Neuronal stem cell (in vitro differentiated cells): ENCODE results near the gene BMF.
A peak's percentile ranks its signal among the peaks of the same experiment; 100 is the strongest.

ENCODE experiments used
- DNase-seq: peaks from one replicate; pipeline ENCODE4 v3.0.0-alpha.2; 2013; ENCODE audit warnings: low spot score
- H2AFZ ChIP-seq: one replicate; pipeline ENCODE4 v1.6.1; 2013; ENCODE audit warnings: mild to moderate bottlenecking, low read length, inconsistent platforms
- H2AK5ac ChIP-seq: 2 replicates; pipeline ENCODE4 v1.6.1; 2013; ENCODE audit warnings: low read depth, mild to moderate bottlenecking, inconsistent platforms, low read length, moderate library complexity, mixed read lengths
- H2BK120ac ChIP-seq: 2 replicates; pipeline ENCODE4 v1.6.1; 2013; ENCODE audit warnings: low read depth, mild to moderate bottlenecking, inconsistent platforms, low read length, moderate library complexity, mixed read lengths
- H2BK12ac ChIP-seq: one replicate; pipeline ENCODE4 v1.6.1; 2013; ENCODE audit warnings: low read length, inconsistent platforms
- H2BK15ac ChIP-seq: 2 replicates; pipeline ENCODE4 v1.6.1; 2013; ENCODE audit warnings: mild to moderate bottlenecking, low read length, inconsistent platforms, mixed read lengths
- H2BK5ac ChIP-seq: one replicate; pipeline ENCODE4 v1.6.1; 2013; ENCODE audit warnings: inconsistent platforms, mild to moderate bottlenecking, low read length, moderate library complexity
- H3K14ac ChIP-seq: one replicate; pipeline ENCODE4 v1.6.1; 2013; ENCODE audit warnings: low read length, inconsistent platforms
- H3K18ac ChIP-seq: 2 replicates; pipeline ENCODE4 v1.6.1; 2013; ENCODE audit warnings: low read length, inconsistent platforms
- H3K23ac ChIP-seq: 2 replicates; pipeline ENCODE4 v1.6.1; 2013; ENCODE audit warnings: low read depth, mild to moderate bottlenecking, mixed read lengths, low read length, inconsistent platforms; ENCODE audit not compliant: poor library complexity
- H3K27ac ChIP-seq: replicated peaks from 3 replicates; pipeline ENCODE4 v1.5.1; 2013; ENCODE audit warnings: low read length, inconsistent platforms
- H3K27me3 ChIP-seq, 3 experiments: 2 replicates each; pipeline ENCODE4 v1.6.1; 2013; ENCODE audit warnings: low read length in 3 of 3, mild to moderate bottlenecking in 2 of 3, inconsistent platforms in 1 of 3, low read depth in 1 of 3, mixed read lengths in 1 of 3, moderate library complexity in 1 of 3; ENCODE audit not compliant: control insufficient read depth in 3 of 3, insufficient read depth in 3 of 3
- H3K36me3 ChIP-seq, 2 donors: replicated peaks in 1 of 2; 2 replicates each; pipeline ENCODE4 v1.6.1; 2013; ENCODE audit warnings: low read length in 2 of 2; ENCODE audit not compliant: control insufficient read depth in 2 of 2, insufficient read depth in 2 of 2
- H3K4ac ChIP-seq: 2 replicates; pipeline ENCODE4 v1.6.1; 2013; ENCODE audit warnings: inconsistent platforms, mild to moderate bottlenecking, low read length, moderate library complexity
- H3K4me1 ChIP-seq, 2 donors: 1 replicate in 1 of 2; 2 replicates in 1 of 2; pipeline ENCODE4 v1.6.1; 2013; ENCODE audit warnings: low read length in 2 of 2, low read depth in 1 of 2; ENCODE audit not compliant: control insufficient read depth in 2 of 2, insufficient read depth in 1 of 2
- H3K4me2 ChIP-seq: one replicate; pipeline ENCODE4 v1.6.1; 2013; ENCODE audit warnings: mild to moderate bottlenecking, low read length, inconsistent platforms; ENCODE audit not compliant: insufficient read depth, poor library complexity, severe bottlenecking
- H3K4me3 ChIP-seq, 2 donors: 2 replicates each; pipeline ENCODE4 v1.5.1; 2013; ENCODE audit warnings: low read length in 2 of 2, mild to moderate bottlenecking in 2 of 2, inconsistent platforms in 1 of 2, moderate library complexity in 1 of 2
- H3K79me1 ChIP-seq: one replicate; pipeline ENCODE4 v1.6.1; 2013; ENCODE audit warnings: low read depth, mild to moderate bottlenecking, inconsistent platforms, low read length, moderate library complexity
- H3K9ac ChIP-seq: one replicate; pipeline ENCODE4 v1.6.1; 2013; ENCODE audit warnings: mild to moderate bottlenecking, low read depth, low read length, inconsistent platforms; ENCODE audit not compliant: poor library complexity
- H3K9me3 ChIP-seq, 2 donors: replicated peaks in 1 of 2; 2 replicates each; pipeline versions ENCODE3 to v1.6.1; 2013; ENCODE audit warnings: low read length in 2 of 2, mild to moderate bottlenecking in 2 of 2, inconsistent platforms in 1 of 2, low read depth in 1 of 2, mixed read lengths in 1 of 2, moderate library complexity in 1 of 2; ENCODE audit not compliant: control insufficient read depth in 2 of 2, insufficient read depth in 1 of 2
- H4K8ac ChIP-seq: one replicate; pipeline ENCODE4 v1.6.1; 2013; ENCODE audit warnings: low read depth, mild to moderate bottlenecking, inconsistent platforms, low read length, moderate library complexity
- H4K91ac ChIP-seq: one replicate; pipeline ENCODE4 v1.6.1; 2013; ENCODE audit warnings: low read length, low read depth, mild to moderate bottlenecking, inconsistent platforms; ENCODE audit not compliant: poor library complexity
- WGBS, 2 donors: extraction: QIAGEN DNeasy Blood & Tissue Kit; methylation state at CpG; one replicate each; pipeline ENCODE4 v1.1.7; 2013; ENCODE audit warnings: missing lambda C conversion rate in 2 of 2, mixed read lengths in 1 of 2; ENCODE audit not compliant: insufficient read length in 2 of 2, insufficient replicate concordance in 1 of 2; ENCODE audit errors: extremely low coverage in 2 of 2; 5-methylcytosine and 5-hydroxymethylcytosine counted together

Gene BMF

GRCh38 chr15:40088929-40089755 lies 19.5 kb downstream of the BMF start:
- H3K9me3 ChIP-seq: no peaks in the 10 kb centered on the region
- no peaks in the 10 kb centered on the region for H3K79me1 ChIP-seq
- H3K4me3 ChIP-seq: peak overlapping the region in 1 of 2 donors; percentile 11
- peak overlapping the region; percentile 44 for H2AFZ ChIP-seq
- no peak overlapping the region for H4K8ac ChIP-seq
- H3K14ac ChIP-seq: no peak overlapping the region
- H3K36me3 ChIP-seq: no peaks in the 10 kb centered on the region
- peaks cover 56 to 65% of the 10 kb centered on the region in 2 donors for H3K4me1 ChIP-seq
- no peak overlapping the region for H3K4ac ChIP-seq
- H3K4me2 ChIP-seq: peak overlapping the region; percentile 41
- no peak overlapping the region for H2BK120ac ChIP-seq
- H3K9ac ChIP-seq: no peak overlapping the region
- H2AK5ac ChIP-seq: no peak overlapping the region
- DNase-seq: no peak
- no peak overlapping the region for H2BK15ac ChIP-seq
- no CpG with 5 or more reads among the region's 7 CpGs for WGBS, 2 donors
- H3K18ac ChIP-seq: peak overlapping the region; percentile 81
- peaks cover 0 to 21% (median 0%) of the 10 kb centered on the region in 3 experiments for H3K27me3 ChIP-seq
- H4K91ac ChIP-seq: no peak overlapping the region
- no peak overlapping the region for H2BK5ac ChIP-seq
- no peak overlapping the region for H3K23ac ChIP-seq
- peak overlapping the region; percentile 37 for H3K27ac ChIP-seq
- H2BK12ac ChIP-seq: no peak overlapping the region

- Histone ChIP-seq H3K36me3 (no peaks in the 10 kb centered on the region), H3K27me3 (peaks cover 0 to 19% (median 0%) of the 10 kb centered on the region in 3 experiments), H3K4me2 (peak overlapping the region; percentile 36), H3K4ac (no peak overlapping the region), H3K4me1 (peaks cover 51 to 64% of the 10 kb centered on the region in 2 donors), H2BK5ac (peak overlapping the region; percentile 46), H3K4me3 (peak overlapping the region in 1 of 2 donors; percentile 11), H4K8ac (no peak overlapping the region), H3K23ac (peak overlapping the region; percentile 16), H2AFZ (peak overlapping the region; percentile 44), H3K79me1 (no peaks in the 10 kb centered on the region), H4K91ac (no peak overlapping the region), H3K9ac (no peak overlapping the region), H3K9me3 (no peaks in the 10 kb centered on the region), H2AK5ac (peak overlapping the region; percentile 91), H2BK120ac (no peak overlapping the region), H3K14ac (no peak overlapping the region), H3K18ac (peak overlapping the region; percentile 81), H2BK12ac (no peak overlapping the region), H2BK15ac (peak overlapping the region; percentile 84), H3K27ac (peak overlapping the region; percentile 37)
- WGBS, 2 donors: no CpG with 5 or more reads among the region's 9 CpGs
- DNase-seq: no peak
These were observed 20.4 kb downstream of the BMF start for GRCh38 chr15:40087991-40088928.

- H3K4me3 ChIP-seq: no peak overlapping the region
- H3K18ac ChIP-seq: peak overlapping the region; percentile 29
- H2AK5ac ChIP-seq: no peak overlapping the region
- no peaks in the 10 kb centered on the region for H3K9me3 ChIP-seq
- no peak overlapping the region for H2AFZ ChIP-seq
- H3K9ac ChIP-seq: no peak overlapping the region
- peaks cover 46 to 57% of the 10 kb centered on the region in 2 donors for H3K4me1 ChIP-seq
- H2BK15ac ChIP-seq: no peak overlapping the region
- H3K4me2 ChIP-seq: no peak overlapping the region
- H3K4ac ChIP-seq: no peak overlapping the region
- no peaks in the 10 kb centered on the region for H3K79me1 ChIP-seq
- no peak overlapping the region for H4K8ac ChIP-seq
- H3K27me3 ChIP-seq: peaks cover 0 to 19% (median 0%) of the 10 kb centered on the region in 3 experiments
- no peak overlapping the region for H2BK12ac ChIP-seq
- no peak overlapping the region for H3K14ac ChIP-seq
- H4K91ac ChIP-seq: no peak overlapping the region
- no peak overlapping the region for H3K23ac ChIP-seq
- H2BK5ac ChIP-seq: no peak overlapping the region
- H3K36me3 ChIP-seq: no peaks in the 10 kb centered on the region
- DNase-seq: no peak
- H3K27ac ChIP-seq: no peak overlapping the region
- H2BK120ac ChIP-seq: no peak overlapping the region
- no CpG with 5 or more reads among the region's 14 CpGs for WGBS, 2 donors
These were observed 21.4 kb downstream of the BMF start for GRCh38 chr15:40087068-40087810.
